HCT116 (cell line): Measurements from ENCODE around the gene TMEFF2. TPM values are rescaled to one million over a fixed set of nuclear protein-coding genes. Genes with fewer than 3 reads are reported as not detected.

Source experiments
- ATAC-seq: fragments of 200-7000 bp; cut with Tn5 transposase; 2 replicates; pipeline ENCODE4 v1.9.1; 2020; ENCODE audit warnings: mild to moderate bottlenecking, moderate library complexity
- BruUV-seq: library from RNA; stranded (reverse); fragments of 400-500 nt; replicated peaks from 2 replicates; lab custom pipeline; 2021; lab: Mats Ljungman, UMichigan
- CTCF ChIA-PET: fragments of 300-600 bp; sonication (Branson Sonifier 250); formaldehyde crosslinking; loops from one replicate; lab custom pipeline; 2021; ENCODE audit warnings: antibody characterized with exemption; lab: Charles Lee
- POLR2A ChIA-PET: fragments of 300-600, 350-600 bp; sonication (Branson Sonifier 250); formaldehyde crosslinking; loops from one replicate; lab custom pipeline; 2021; ENCODE audit warnings: antibody characterized with exemption; lab: Charles Lee
- RAD21 ChIA-PET, 2 experiments: fragments of 300-600 bp; sonication (Branson Sonifier 250); formaldehyde crosslinking; loops; one replicate each; lab custom pipeline; 2023; ENCODE audit warnings: low total read pairs in 2 of 2; ENCODE audit not compliant: uncharacterized antibody in 2 of 2, unreplicated experiment in 2 of 2, low non-redundant PET in 1 of 2; lab: Charles Lee
- DNase-seq: peaks from one replicate; pipeline ENCODE4 v3.0.0-alpha.2; 2010; ENCODE audit warnings: low read depth, low spot score
- H2AFZ ChIP-seq: fragments of 200-600 bp; shearing (Covaris generic), sonication (generic); 2 replicates; pipeline ENCODE4 v1.6.1; 2017; ENCODE audit warnings: low read depth, mixed run types, mixed read lengths, antibody characterized with exemption, low read length; ENCODE audit not compliant: poor library complexity, severe bottlenecking
- H3K27ac ChIP-seq: 2 replicates; pipeline ENCODE4 v1.5.1; 2012; ENCODE audit warnings: low read depth, low read length
- H3K27me3 ChIP-seq: fragments of 200-600 bp; sonication (generic); 2 replicates; pipeline ENCODE4 v1.6.1; 2016; ENCODE audit warnings: mixed run types, low read length, mixed read lengths; ENCODE audit not compliant: insufficient read depth
- H3K36me3 ChIP-seq, 2 experiments: fragments of 200-500 bp in 1 of 2; fragments of 200-600 bp in 1 of 2; sonication (Bioruptor generic) in 1 of 2; sonication (generic) in 1 of 2; 2 replicates each; pipeline versions ENCODE4 v1.5.1 to v1.6.1; 2014 to 2016; ENCODE audit warnings: low read length in 2 of 2, inconsistent platforms in 1 of 2, mixed read lengths in 1 of 2, mixed run types in 1 of 2; ENCODE audit not compliant: insufficient read depth in 2 of 2, control insufficient read depth in 1 of 2
- H3K4me1 ChIP-seq, 2 experiments: fragments of 200-600 bp in 1 of 2; sonication (generic) in 1 of 2; 2 replicates each; pipeline versions ENCODE4 v1.5.1 to v1.6.1; 2012 to 2017; ENCODE audit warnings: low read length in 2 of 2, inconsistent platforms in 1 of 2, mild to moderate bottlenecking in 1 of 2, mixed read lengths in 1 of 2, mixed run types in 1 of 2, moderate library complexity in 1 of 2; ENCODE audit not compliant: insufficient read depth in 2 of 2, control insufficient read depth in 1 of 2
- H3K4me2 ChIP-seq: fragments of 200-600 bp; sonication (generic); 2 replicates; pipeline ENCODE4 v1.6.1; 2017; ENCODE audit warnings: mixed run types, low read length, mixed read lengths
- H3K4me3 ChIP-seq, 2 experiments: fragments of 200-600 bp in 1 of 2; sonication (generic) in 1 of 2; replicated peaks in 1 of 2; 2 replicates each; pipeline ENCODE4 v1.5.1; 2011 to 2016; ENCODE audit warnings: low read length in 2 of 2, control low read depth in 1 of 2, low read depth in 1 of 2, mild to moderate bottlenecking in 1 of 2, mixed read lengths in 1 of 2, mixed run types in 1 of 2
- H3K79me2 ChIP-seq: fragments of 200-600 bp; sonication (generic); 2 replicates; pipeline ENCODE4 v1.6.1; 2017; ENCODE audit warnings: mild to moderate bottlenecking, mixed run types, low read length, moderate library complexity, mixed read lengths; ENCODE audit not compliant: insufficient read depth
- H3K9ac ChIP-seq: fragments of 200-600 bp; sonication (generic); 2 replicates; pipeline ENCODE4 v1.6.1; 2016; ENCODE audit warnings: low read length, mixed read lengths
- H3K9me2 ChIP-seq: fragments of 200-600 bp; sonication (generic), shearing (Covaris generic); 2 replicates; pipeline ENCODE4 v1.6.1; 2017; ENCODE audit warnings: mixed run types, mild to moderate bottlenecking, moderate library complexity; ENCODE audit not compliant: insufficient read depth
- H3K9me3 ChIP-seq, 2 experiments: fragments of 200-500 bp in 1 of 2; fragments of 200-600 bp in 1 of 2; sonication (Bioruptor generic) in 1 of 2; sonication (generic) in 1 of 2; 2 replicates each; pipeline ENCODE4 v1.6.1; 2014 to 2017; ENCODE audit warnings: low read length in 2 of 2, mixed read lengths in 2 of 2, inconsistent platforms in 1 of 2, low read depth in 1 of 2, mild to moderate bottlenecking in 1 of 2, mixed run types in 1 of 2, moderate library complexity in 1 of 2; ENCODE audit not compliant: control insufficient read depth in 1 of 2, insufficient read depth in 1 of 2
- H4K20me1 ChIP-seq: fragments of 200-600 bp; sonication (generic), shearing (Covaris generic); 2 replicates; pipeline ENCODE4 v1.6.1; 2017; ENCODE audit warnings: mixed run types, mild to moderate bottlenecking, moderate library complexity; ENCODE audit not compliant: insufficient read depth
- CEBPB ChIP-seq: IDR thresholded peaks from 2 replicates; pipeline ENCODE4 v1.6.1; 2012; ENCODE audit warnings: low read depth
- ELF1 ChIP-seq: IDR thresholded peaks from 2 replicates; pipeline ENCODE4 v1.6.1; 2012; ENCODE audit warnings: low read depth, borderline replicate concordance
- EZH2phosphoT487 ChIP-seq: fragments of 200-600 bp; IDR thresholded peaks from 2 replicates; pipeline ENCODE4 v1.6.1; 2018; ENCODE audit warnings: antibody characterized with exemption, borderline replicate concordance
- FOSL1 ChIP-seq: IDR thresholded peaks from 2 replicates; pipeline ENCODE4 v1.6.1; 2012; ENCODE audit warnings: low read depth
- JUND ChIP-seq: IDR thresholded peaks from 2 replicates; pipeline ENCODE4 v1.6.1; 2012
- POLR2A ChIP-seq: IDR thresholded peaks from 2 replicates; pipeline ENCODE4 v1.7.0; 2011; ENCODE audit warnings: borderline replicate concordance; ENCODE audit not compliant: insufficient read depth, insufficient read length; ENCODE audit errors: extremely low read depth
- SIN3A ChIP-seq: IDR thresholded peaks from 2 replicates; pipeline ENCODE4 v1.6.1; 2012; ENCODE audit warnings: low read depth
- SP1 ChIP-seq: IDR thresholded peaks from 2 replicates; pipeline ENCODE4 v1.6.1; 2012; ENCODE audit warnings: low read depth
- SRF ChIP-seq: IDR thresholded peaks from 2 replicates; pipeline ENCODE4 v1.6.1; 2012; ENCODE audit warnings: low read depth
- TCF7L2 ChIP-seq: IDR thresholded peaks from 2 replicates; pipeline ENCODE4 v1.7.0; 2011; ENCODE audit warnings: borderline replicate concordance, inconsistent platforms; ENCODE audit not compliant: insufficient read depth, insufficient read length; ENCODE audit errors: extremely low read depth
- intact Hi-C: fragments of 100-400 bp; cut with micrococcal nuclease; formaldehyde crosslinking; loops from 2 replicates; pipeline ENCODE4 v1.10.0; 2022
- total RNA-seq: library from RNA; stranded (reverse); gene quantifications from one replicate; pipeline ENCODE4 v1.2.1, GENCODE V29; 2021; ENCODE audit not compliant: unreplicated experiment
- TF ChIP-seq, protein P1 (sequence below): IDR thresholded peaks from 2 replicates; pipeline ENCODE4 v1.6.1; 2012; ENCODE audit warnings: low read depth
- TF ChIP-seq, protein P2 (sequence below): IDR thresholded peaks from 2 replicates; pipeline ENCODE4 v1.6.1; 2012

The TMEFF2 gene
- total RNA-seq, 1 experiment from 2014 or later, result not detected

DNA sequence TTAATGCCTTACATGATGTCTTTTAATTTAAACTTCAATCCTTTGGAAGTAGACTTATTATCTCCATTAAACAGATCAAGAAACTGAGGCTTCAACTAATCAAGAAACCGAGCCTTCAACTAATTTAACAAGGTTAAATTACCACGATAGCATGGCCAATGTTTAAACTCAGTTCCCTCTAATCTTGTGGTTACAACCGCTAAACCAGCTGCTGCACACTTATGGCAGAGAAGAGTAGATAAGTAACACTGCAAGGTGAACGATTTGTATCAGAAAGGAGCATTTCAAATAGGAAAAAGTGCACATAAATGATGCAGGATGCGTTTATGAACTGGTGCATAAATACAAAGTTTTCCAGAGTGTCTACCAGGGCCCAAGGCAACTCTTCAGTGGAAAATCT lies 203.3 kb downstream of the TMEFF2 start (continued):
- TF ChIP-seq, protein P1, sequence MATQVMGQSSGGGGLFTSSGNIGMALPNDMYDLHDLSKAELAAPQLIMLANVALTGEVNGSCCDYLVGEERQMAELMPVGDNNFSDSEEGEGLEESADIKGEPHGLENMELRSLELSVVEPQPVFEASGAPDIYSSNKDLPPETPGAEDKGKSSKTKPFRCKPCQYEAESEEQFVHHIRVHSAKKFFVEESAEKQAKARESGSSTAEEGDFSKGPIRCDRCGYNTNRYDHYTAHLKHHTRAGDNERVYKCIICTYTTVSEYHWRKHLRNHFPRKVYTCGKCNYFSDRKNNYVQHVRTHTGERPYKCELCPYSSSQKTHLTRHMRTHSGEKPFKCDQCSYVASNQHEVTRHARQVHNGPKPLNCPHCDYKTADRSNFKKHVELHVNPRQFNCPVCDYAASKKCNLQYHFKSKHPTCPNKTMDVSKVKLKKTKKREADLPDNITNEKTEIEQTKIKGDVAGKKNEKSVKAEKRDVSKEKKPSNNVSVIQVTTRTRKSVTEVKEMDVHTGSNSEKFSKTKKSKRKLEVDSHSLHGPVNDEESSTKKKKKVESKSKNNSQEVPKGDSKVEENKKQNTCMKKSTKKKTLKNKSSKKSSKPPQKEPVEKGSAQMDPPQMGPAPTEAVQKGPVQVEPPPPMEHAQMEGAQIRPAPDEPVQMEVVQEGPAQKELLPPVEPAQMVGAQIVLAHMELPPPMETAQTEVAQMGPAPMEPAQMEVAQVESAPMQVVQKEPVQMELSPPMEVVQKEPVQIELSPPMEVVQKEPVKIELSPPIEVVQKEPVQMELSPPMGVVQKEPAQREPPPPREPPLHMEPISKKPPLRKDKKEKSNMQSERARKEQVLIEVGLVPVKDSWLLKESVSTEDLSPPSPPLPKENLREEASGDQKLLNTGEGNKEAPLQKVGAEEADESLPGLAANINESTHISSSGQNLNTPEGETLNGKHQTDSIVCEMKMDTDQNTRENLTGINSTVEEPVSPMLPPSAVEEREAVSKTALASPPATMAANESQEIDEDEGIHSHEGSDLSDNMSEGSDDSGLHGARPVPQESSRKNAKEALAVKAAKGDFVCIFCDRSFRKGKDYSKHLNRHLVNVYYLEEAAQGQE, result no peak
- no peak for TF ChIP-seq SP1

DNA sequence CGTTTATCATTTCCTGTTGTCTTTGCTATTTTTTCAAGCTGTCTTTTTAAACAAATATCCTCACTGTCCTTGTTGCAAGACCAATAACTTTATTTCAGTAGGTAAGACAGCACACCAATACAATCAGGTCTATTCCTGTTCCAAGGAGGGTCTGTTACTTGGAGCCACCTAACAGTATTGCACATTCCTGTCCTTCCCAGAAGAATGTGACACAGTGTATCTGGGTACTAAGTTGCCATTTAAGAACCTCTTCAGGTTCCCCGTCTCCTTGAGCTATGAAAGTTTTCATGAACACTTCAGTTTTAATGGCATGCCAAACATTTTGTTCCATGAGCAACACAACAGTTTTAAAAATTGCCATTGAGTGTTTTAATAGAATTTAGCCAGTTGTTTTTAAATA lies 209.0 kb downstream of the TMEFF2 start:
- ChIA-PET CTCF (no interaction called here), POLR2A (no interaction called here), RAD21 (no interaction called here)
- no peak for ATAC-seq
- Histone ChIP-seq H3K79me2 (no peaks in the 10 kb centered on the region), H3K36me3 (no peaks in the 10 kb centered on the region), H3K4me1 (no peaks in the 10 kb centered on the region), H3K9ac (no peak overlapping the region), H3K27ac (no peak overlapping the region), H3K27me3 (no peaks in the 10 kb centered on the region), H3K4me2 (no peak overlapping the region), H3K4me3 (no peak overlapping the region), H4K20me1 (no peaks in the 10 kb centered on the region), H2AFZ (no peak overlapping the region), H3K9me3 (no peaks in the 10 kb centered on the region), H3K9me2 (no peaks in the 10 kb centered on the region)
- TF ChIP-seq JUND (no peak), SIN3A (no peak), SRF (no peak), TCF7L2 (no peak), POLR2A (no peak), ELF1 (no peak), EZH2phosphoT487 (no peak), CEBPB (no peak), FOSL1 (no peak)
- TF ChIP-seq, protein P2, sequence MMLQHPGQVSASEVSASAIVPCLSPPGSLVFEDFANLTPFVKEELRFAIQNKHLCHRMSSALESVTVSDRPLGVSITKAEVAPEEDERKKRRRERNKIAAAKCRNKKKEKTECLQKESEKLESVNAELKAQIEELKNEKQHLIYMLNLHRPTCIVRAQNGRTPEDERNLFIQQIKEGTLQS, result no peak
- no peak for DNase-seq
- BruUV-seq, result no TSS peak
- intact Hi-C loops, result no loop called here
